Endothelial cell (in vitro differentiated cells): ENCODE results near the gene ZBTB37. TPM values are rescaled to one million over a fixed set of nuclear protein-coding genes. Genes with fewer than 3 reads are reported as not detected.

Experiments used
- DNase-seq: peaks from one replicate; pipeline ENCODE4 v3.0.0; 2021; ENCODE audit warnings: low spot score
- H3K27ac Mint-ChIP-seq: one replicate; pipeline ENCODE4 v1.8.0; 2021; ENCODE audit warnings: mixed read lengths, inconsistent platforms; ENCODE audit not compliant: unreplicated experiment
- H3K27me3 Mint-ChIP-seq: one replicate; pipeline ENCODE4 v1.8.0; 2021; ENCODE audit warnings: mild to moderate bottlenecking, moderate library complexity, mixed read lengths, inconsistent platforms; ENCODE audit not compliant: unreplicated experiment
- H3K36me3 Mint-ChIP-seq: one replicate; pipeline ENCODE4 v1.8.0; 2021; ENCODE audit warnings: mild to moderate bottlenecking, low read depth, mixed read lengths, inconsistent platforms; ENCODE audit not compliant: unreplicated experiment
- H3K4me1 Mint-ChIP-seq: one replicate; pipeline ENCODE4 v1.8.0; 2021; ENCODE audit warnings: mild to moderate bottlenecking, mixed read lengths, inconsistent platforms; ENCODE audit not compliant: unreplicated experiment
- H3K4me3 Mint-ChIP-seq: one replicate; pipeline ENCODE4 v1.8.0; 2021; ENCODE audit warnings: mild to moderate bottlenecking, mixed read lengths, inconsistent platforms; ENCODE audit not compliant: unreplicated experiment
- H3K9me3 Mint-ChIP-seq: one replicate; pipeline ENCODE4 v1.8.0; 2021; ENCODE audit warnings: mixed read lengths, inconsistent platforms; ENCODE audit not compliant: unreplicated experiment
- CTCF ChIP-seq: fragments of 200-600 bp; sonication (generic); IDR thresholded peaks from one replicate; pipeline ENCODE4 v1.5.0; 2021; ENCODE audit warnings: antibody characterized with exemption; ENCODE audit not compliant: unreplicated experiment
- total RNA-seq: library from RNA; stranded (reverse); fragmentation: NEBNext Ultra II Directional; extraction: Animal tissue kit (Norgen Biotek cat#: 25700); gene quantifications from one replicate; pipeline ENCODE4 v1.2.1, GENCODE V29; 2021; ENCODE audit not compliant: unreplicated experiment

ZBTB37 gene
- total RNA-seq, 1 donor from 2014 or later, result 10.1 TPM

GRCh38 chr1:173948594-173948993, 80.4 kb downstream of the ZBTB37 start:
- H3K36me3 Mint-ChIP-seq, result peaks cover 27% of the 10 kb centered on the region
- no peaks in the 10 kb centered on the region for H3K4me1 Mint-ChIP-seq
- DNase-seq, result no peak

More at GRCh38 chr1:173948594-173948993, 80.4 kb downstream of the ZBTB37 start:
- H3K27me3 Mint-ChIP-seq, result no peaks in the 10 kb centered on the region
- no peak overlapping the region for H3K4me3 Mint-ChIP-seq
- no peaks in the 10 kb centered on the region for H3K9me3 Mint-ChIP-seq
- no peak overlapping the region for H3K27ac Mint-ChIP-seq
- no peak for TF ChIP-seq CTCF

Other genes starting within 250 kb of the ZBTB37 start
- gene TEX50, start 233.0 kb upstream of the ZBTB37 start, total RNA-seq, result not detected
- 1.3 TPM for gene ANKRD45, start 198.5 kb upstream of the ZBTB37 start, total RNA-seq
- 32.8 TPM for gene KLHL20, start 153.4 kb upstream of the ZBTB37 start, total RNA-seq
- 18.7 TPM for gene DARS2, start 43.7 kb upstream of the ZBTB37 start, total RNA-seq
- 6.6 TPM for gene CENPL, start 43.5 kb upstream of the ZBTB37 start, total RNA-seq
- gene GAS5, start 391 bp upstream of the ZBTB37 start, total RNA-seq, result 397 TPM
- not detected for gene SERPINC1, start 48.9 kb downstream of the ZBTB37 start, total RNA-seq
- 56.7 TPM for gene RC3H1, start 154.0 kb downstream of the ZBTB37 start, total RNA-seq